Hepatocyte (in vitro differentiated cells): ENCODE measurements around the gene SND1. TPM values are rescaled to one million over a fixed set of nuclear protein-coding genes. Genes with fewer than 3 reads are reported as not detected.
A peak's percentile ranks its signal among the peaks of the same experiment; 100 is the strongest.

Experiments used
- DNase-seq: peaks from one replicate; pipeline ENCODE4 v3.0.0-alpha.2; 2016; ENCODE audit warnings: low spot score
- H2AFZ ChIP-seq: fragments of 200-600 bp; sonication (generic); 2 replicates; pipeline ENCODE4 v1.6.0; 2016; ENCODE audit warnings: antibody characterized with exemption, mild to moderate bottlenecking
- H3K27ac ChIP-seq: fragments of 200-600 bp; sonication (generic); 2 replicates; pipeline ENCODE4 v1.5.1; 2016; ENCODE audit warnings: mild to moderate bottlenecking
- H3K27me3 ChIP-seq: fragments of 200-600 bp; sonication (generic); 2 replicates; pipeline ENCODE4 v1.6.1; 2016
- H3K36me3 ChIP-seq: fragments of 200-600 bp; sonication (generic); replicated peaks from 2 replicates; pipeline ENCODE4 v1.5.1; 2016; ENCODE audit warnings: low read depth; ENCODE audit not compliant: insufficient read depth
- H3K4me1 ChIP-seq: fragments of 200-600 bp; sonication (generic); 2 replicates; pipeline ENCODE4 v1.5.1; 2016; ENCODE audit warnings: mild to moderate bottlenecking, moderate library complexity; ENCODE audit not compliant: insufficient read depth
- H3K4me2 ChIP-seq: fragments of 200-600 bp; sonication (generic); 2 replicates; pipeline ENCODE4 v1.6.0; 2016
- H3K4me3 ChIP-seq: fragments of 200-600 bp; sonication (generic); 2 replicates; pipeline ENCODE4 v1.5.1; 2016; ENCODE audit warnings: mild to moderate bottlenecking
- H3K79me2 ChIP-seq: fragments of 200-600 bp; sonication (generic); 2 replicates; pipeline ENCODE4 v1.6.0; 2017; ENCODE audit warnings: mild to moderate bottlenecking
- H3K9me2 ChIP-seq: fragments of 200-600 bp; sonication (generic); replicated peaks from 2 replicates; pipeline ENCODE4 v1.6.0; 2017; ENCODE audit warnings: mild to moderate bottlenecking; ENCODE audit not compliant: insufficient read depth
- H3K9me3 ChIP-seq: fragments of 200-600 bp; sonication (generic); 2 replicates; pipeline ENCODE4 v1.5.1; 2016; ENCODE audit warnings: low read depth, mild to moderate bottlenecking
- H4K20me1 ChIP-seq: fragments of 200-600 bp; sonication (generic); 2 replicates; pipeline ENCODE4 v1.6.0; 2016; ENCODE audit warnings: mild to moderate bottlenecking; ENCODE audit not compliant: insufficient read depth, poor library complexity, severe bottlenecking
- EZH2 ChIP-seq: fragments of 200-600 bp; sonication (generic); IDR thresholded peaks from 2 replicates; pipeline ENCODE4 v1.6.1; 2016; ENCODE audit warnings: antibody characterized with exemption, mild to moderate bottlenecking, borderline replicate concordance
- EZH2phosphoT487 ChIP-seq: fragments of 200-600 bp; sonication (generic); IDR thresholded peaks from one replicate; pipeline ENCODE4 v1.6.1; 2018; ENCODE audit warnings: antibody characterized with exemption, mild to moderate bottlenecking, low read depth, moderate library complexity; ENCODE audit not compliant: unreplicated experiment, severe bottlenecking
- WGBS: methylation state at CpG from one replicate; pipeline ENCODE4 v1.1.6; 2016; ENCODE audit warnings: low lambda C conversion rate; ENCODE audit errors: missing lambda C conversion rate; 5-methylcytosine and 5-hydroxymethylcytosine counted together
- polyA plus RNA-seq: library from polyadenylated mRNA; unstranded; fragments of >200 nt; fragmentation: Nextera tagmentation; extraction: Ambion mirVana; gene quantifications from 2 replicates; pipeline ENCODE4 v1.2.1, GENCODE V29; 2016
- total RNA-seq: library from RNA; depleted of rRNA; stranded (reverse); fragments of >200 nt; gene quantifications from 2 replicates; pipeline ENCODE4 v1.2.3, GENCODE V29; 2014
- TF ChIP-seq, protein P1 (sequence below): fragments of 200-600 bp; sonication (generic); IDR thresholded peaks from 2 replicates; pipeline ENCODE4 v1.5.1; 2016; ENCODE audit warnings: antibody characterized with exemption, mild to moderate bottlenecking; ENCODE audit not compliant: poor library complexity

The SND1 gene
- total and polyA plus RNA-seq, 2 experiments from 2014 or later: 141 to 200 TPM

DNA sequence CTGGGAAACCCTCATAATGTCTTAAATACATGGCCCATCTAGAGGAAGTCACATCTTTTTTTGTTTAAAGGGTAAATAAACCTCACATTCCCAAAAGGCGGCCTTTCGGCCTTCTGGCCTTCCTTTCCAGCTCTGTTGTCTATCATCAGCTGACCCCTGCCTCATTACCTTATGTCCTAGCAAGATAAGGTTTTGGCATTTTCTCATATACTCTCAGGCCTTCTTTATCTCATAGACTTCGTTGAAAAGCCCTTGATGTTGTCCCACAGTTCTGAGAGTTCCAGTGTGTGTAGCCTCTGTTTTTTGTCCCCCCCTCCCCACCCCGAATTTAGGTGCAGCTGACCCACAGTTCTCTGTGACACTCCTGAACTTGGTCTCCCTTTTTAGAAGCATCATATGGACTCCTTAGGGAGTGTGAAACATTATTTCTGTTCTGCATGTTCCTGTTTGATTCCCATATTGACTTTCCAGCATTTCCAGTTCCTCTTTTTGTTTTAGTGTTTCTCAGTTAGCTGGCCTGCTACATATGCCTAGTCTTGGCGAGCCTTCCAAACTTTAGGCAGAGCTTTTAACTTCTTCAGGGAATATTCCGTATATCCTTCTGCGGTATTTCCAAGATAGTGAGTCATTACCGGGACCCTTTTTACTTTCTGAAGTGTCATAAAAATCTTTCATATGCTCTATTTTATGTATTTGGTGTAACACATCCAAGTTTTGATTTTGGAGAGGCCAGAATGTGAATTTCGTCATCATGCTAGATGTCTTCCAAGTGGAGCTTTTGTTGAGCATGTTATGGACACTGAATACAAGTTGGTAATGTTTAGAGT is 240.7 kb downstream of the SND1 start:
- 83% methylated on average over 9 of the region's 9 CpGs for WGBS
- peaks cover 27% of the 10 kb centered on the region for H3K4me1 ChIP-seq
- peaks cover 60% of the 10 kb centered on the region for H3K79me2 ChIP-seq
- H3K4me2 ChIP-seq: no peak overlapping the region
- H3K36me3 ChIP-seq: no peaks in the 10 kb centered on the region
- no peak overlapping the region for H3K4me3 ChIP-seq
- DNase-seq: no peak
- no peaks in the 10 kb centered on the region for H3K27me3 ChIP-seq
- H2AFZ ChIP-seq: no peak overlapping the region
- H3K9me3 ChIP-seq: no peaks in the 10 kb centered on the region
- TF ChIP-seq, protein P1, sequence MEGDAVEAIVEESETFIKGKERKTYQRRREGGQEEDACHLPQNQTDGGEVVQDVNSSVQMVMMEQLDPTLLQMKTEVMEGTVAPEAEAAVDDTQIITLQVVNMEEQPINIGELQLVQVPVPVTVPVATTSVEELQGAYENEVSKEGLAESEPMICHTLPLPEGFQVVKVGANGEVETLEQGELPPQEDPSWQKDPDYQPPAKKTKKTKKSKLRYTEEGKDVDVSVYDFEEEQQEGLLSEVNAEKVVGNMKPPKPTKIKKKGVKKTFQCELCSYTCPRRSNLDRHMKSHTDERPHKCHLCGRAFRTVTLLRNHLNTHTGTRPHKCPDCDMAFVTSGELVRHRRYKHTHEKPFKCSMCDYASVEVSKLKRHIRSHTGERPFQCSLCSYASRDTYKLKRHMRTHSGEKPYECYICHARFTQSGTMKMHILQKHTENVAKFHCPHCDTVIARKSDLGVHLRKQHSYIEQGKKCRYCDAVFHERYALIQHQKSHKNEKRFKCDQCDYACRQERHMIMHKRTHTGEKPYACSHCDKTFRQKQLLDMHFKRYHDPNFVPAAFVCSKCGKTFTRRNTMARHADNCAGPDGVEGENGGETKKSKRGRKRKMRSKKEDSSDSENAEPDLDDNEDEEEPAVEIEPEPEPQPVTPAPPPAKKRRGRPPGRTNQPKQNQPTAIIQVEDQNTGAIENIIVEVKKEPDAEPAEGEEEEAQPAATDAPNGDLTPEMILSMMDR: no peak
- TF ChIP-seq EZH2: no peak
- no peak for TF ChIP-seq EZH2phosphoT487
- peak overlapping the region; percentile 66 for H3K27ac ChIP-seq
- peaks cover 9% of the 10 kb centered on the region for H4K20me1 ChIP-seq
- no peaks in the 10 kb centered on the region for H3K9me2 ChIP-seq

DNA sequence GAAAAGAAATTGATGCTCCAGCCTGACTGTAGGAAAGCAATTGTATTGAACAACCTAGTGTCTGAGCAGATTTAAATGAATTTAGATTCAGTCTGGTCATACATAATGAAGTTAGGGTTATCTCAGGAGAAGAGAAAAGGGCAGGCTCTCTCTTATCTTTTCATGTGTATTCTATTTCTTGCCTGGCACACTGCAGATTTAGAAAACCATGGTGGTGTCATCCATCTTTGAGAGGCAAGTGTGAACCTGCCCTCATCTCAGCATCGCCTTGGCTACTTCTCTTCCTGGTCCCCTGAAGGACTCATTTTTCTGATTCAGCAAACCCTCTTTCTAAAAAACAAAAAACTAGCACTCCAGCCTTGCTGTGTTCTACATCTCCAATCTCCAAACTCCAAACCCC is 241.6 kb downstream of the SND1 start:
- H2AFZ ChIP-seq: no peak overlapping the region
- H3K36me3 ChIP-seq: no peaks in the 10 kb centered on the region
- no peak for TF ChIP-seq EZH2
- no peak for TF ChIP-seq EZH2phosphoT487
- TF ChIP-seq, protein P1: no peak
- no peak overlapping the region for H3K4me2 ChIP-seq
- peaks cover 9% of the 10 kb centered on the region for H4K20me1 ChIP-seq
- no peaks in the 10 kb centered on the region for H3K9me2 ChIP-seq
- H3K27ac ChIP-seq: no peak overlapping the region
- peaks cover 65% of the 10 kb centered on the region for H3K79me2 ChIP-seq
- no peak overlapping the region for H3K4me3 ChIP-seq
- peaks cover 34% of the 10 kb centered on the region for H3K4me1 ChIP-seq
- DNase-seq: no peak
- H3K27me3 ChIP-seq: no peaks in the 10 kb centered on the region
- 95% methylated on average over 1 of the region's 1 CpG for WGBS
- no peaks in the 10 kb centered on the region for H3K9me3 ChIP-seq

DNA sequence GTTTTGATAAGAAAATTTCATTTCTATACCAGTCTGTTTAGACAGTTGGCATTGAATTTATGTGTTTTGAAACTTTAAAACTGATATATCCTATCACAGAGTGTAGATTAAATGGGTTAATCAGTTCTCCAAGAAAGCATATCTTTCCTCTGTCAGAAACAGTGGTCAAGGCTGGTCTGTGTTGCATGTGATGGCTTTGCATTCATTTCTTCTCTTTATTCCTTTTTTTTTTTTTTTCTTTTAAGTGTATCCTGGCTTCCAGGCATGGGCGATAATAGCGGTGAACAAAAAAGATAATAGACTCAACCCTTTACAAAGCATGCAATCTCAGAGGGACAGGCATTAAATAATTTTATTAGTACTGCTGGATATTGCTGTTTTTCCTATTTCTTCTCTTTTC is 242.6 kb downstream of the SND1 start:
- H2AFZ ChIP-seq: no peak overlapping the region
- DNase-seq: no peak
- H3K9me2 ChIP-seq: no peaks in the 10 kb centered on the region
- TF ChIP-seq EZH2phosphoT487 (no peak), EZH2 (no peak)
- TF ChIP-seq, protein P1: no peak
- H3K4me2 ChIP-seq: no peak overlapping the region
- H3K4me1 ChIP-seq: peaks cover 36% of the 10 kb centered on the region
- no peaks in the 10 kb centered on the region for H3K36me3 ChIP-seq
- no peak overlapping the region for H3K4me3 ChIP-seq
- H3K27ac ChIP-seq: no peak overlapping the region
- no peaks in the 10 kb centered on the region for H3K27me3 ChIP-seq
- no peaks in the 10 kb centered on the region for H3K9me3 ChIP-seq
- peaks cover 67% of the 10 kb centered on the region for H3K79me2 ChIP-seq
- H4K20me1 ChIP-seq: peaks cover 9% of the 10 kb centered on the region
- 95% methylated on average over 2 of the region's 2 CpGs for WGBS
